Stimulated activated CD8-positive, alpha-beta memory T cell treated with anti-CD3 and anti-CD28 coated beads, Interleukin-15, amount 100 ng/mL, for 24 hours (primary cell): ENCODE measurements around the gene PARN.
A peak's percentile ranks its signal among the peaks of the same experiment; 100 is the strongest.
"Not testable (repeated sequence)": the region's sequence is repeated elsewhere in the genome, so short reads cannot be mapped to it uniquely, and the experiment has no call there.

Source experiments
- DNase-seq: peaks from one replicate; pipeline ENCODE4 v3.0.0-alpha.2; 2020; ENCODE audit warnings: low read depth

The PARN gene

GRCh38 chr16:14629919-14630619, at the start of gene PARN:
PARN (minus strand) TSS chr16:14630260; CDS start chr16:14630125, 135 bp downstream.
- DNase-seq: peak; percentile 98

- DNase-seq: no peak
Measured at GRCh38 chr16:14678748-14679497, 48.9 kb upstream of the PARN start.

- DNase-seq: no peak
Measured at GRCh38 chr16:14677627-14678026, 47.6 kb upstream of the PARN start.

GRCh38 chr16:14676633-14677032, 46.6 kb upstream of the PARN start:
- DNase-seq: no peak

- DNase-seq: no peak
Measured at GRCh38 chr16:14672403-14672971, 42.4 kb upstream of the PARN start.

- no peak for DNase-seq
Measured at GRCh38 chr16:14669776-14670175, 39.7 kb upstream of the PARN start.

GRCh38 chr16:14668556-14669223, 38.6 kb upstream of the PARN start:
- no peak for DNase-seq

GRCh38 chr16:14667347-14668266, 37.5 kb upstream of the PARN start:
- DNase-seq: no peak

GRCh38 chr16:14658063-14658462, 28.0 kb upstream of the PARN start:
- DNase-seq: no peak

GRCh38 chr16:14652726-14653125, 22.7 kb upstream of the PARN start:
- DNase-seq: no peak

GRCh38 chr16:14650629-14651028, 20.6 kb upstream of the PARN start:
- DNase-seq: no peak

GRCh38 chr16:14649816-14650215, 19.8 kb upstream of the PARN start:
- DNase-seq: no peak

GRCh38 chr16:14641926-14642325, 11.9 kb upstream of the PARN start:
- no peak for DNase-seq

- no peak for DNase-seq
Measured at GRCh38 chr16:14641206-14641605, 11.1 kb upstream of the PARN start.

GRCh38 chr16:14640538-14640937, 10.5 kb upstream of the PARN start:
- no peak for DNase-seq

- DNase-seq: not testable (repeated sequence)
Measured at GRCh38 chr16:14636951-14637240, 6.8 kb upstream of the PARN start.

GRCh38 chr16:14636179-14636950, 6.3 kb upstream of the PARN start:
- not testable (repeated sequence) for DNase-seq

- DNase-seq: no peak
Measured at GRCh38 chr16:14635395-14636165, 5.5 kb upstream of the PARN start.

GRCh38 chr16:14634389-14634725, 4.3 kb upstream of the PARN start:
- no peak for DNase-seq
